Stimulated activated CD4-positive, alpha-beta T cell treated with anti-CD3 and anti-CD28 coated beads, TNF-alpha, amount 100 ng/mL, for 4 hours (primary cell): ENCODE results near the gene BCO1.

ENCODE experiments used
- DNase-seq, 3 experiments: peaks; one replicate each; pipeline ENCODE4 v3.0.0-alpha.2; 2020; ENCODE audit warnings: low read depth in 3 of 3

Gene BCO1

GRCh38 chr16:81318711-81319110 lies 80.2 kb downstream of the BCO1 start:
- DNase-seq: no peak

GRCh38 chr16:81319221-81319912 lies 80.9 kb downstream of the BCO1 start:
- no peak for DNase-seq

GRCh38 chr16:81321039-81321438 lies 82.5 kb downstream of the BCO1 start:
- DNase-seq: no peak

GRCh38 chr16:81321536-81321935 lies 83.0 kb downstream of the BCO1 start:
- no peak for DNase-seq

- DNase-seq: no peak
Measured at GRCh38 chr16:81324808-81325207, 86.3 kb downstream of the BCO1 start.

- no peak for DNase-seq
Measured at GRCh38 chr16:81327011-81327410, 88.5 kb downstream of the BCO1 start.

GRCh38 chr16:81327447-81328196 lies 89.1 kb downstream of the BCO1 start:
- no peak for DNase-seq

GRCh38 chr16:81329947-81330346 lies 91.5 kb downstream of the BCO1 start:
- DNase-seq: no peak

- DNase-seq: no peak
Measured at GRCh38 chr16:81333356-81333755, 94.9 kb downstream of the BCO1 start.

- no peak for DNase-seq
Measured at GRCh38 chr16:81335669-81336068, 97.2 kb downstream of the BCO1 start.

- DNase-seq: no peak
Measured at GRCh38 chr16:81337097-81337496, 98.6 kb downstream of the BCO1 start.
